ENCODE measurements around the gene RTN4IP1. TPM values are rescaled to one million over a fixed set of nuclear protein-coding genes. Genes with fewer than 3 reads are reported as not detected.

Gene RTN4IP1
- total RNA-seq, 2 donors from 2014 or later = 3.9 to 9.5 TPM

DNA sequence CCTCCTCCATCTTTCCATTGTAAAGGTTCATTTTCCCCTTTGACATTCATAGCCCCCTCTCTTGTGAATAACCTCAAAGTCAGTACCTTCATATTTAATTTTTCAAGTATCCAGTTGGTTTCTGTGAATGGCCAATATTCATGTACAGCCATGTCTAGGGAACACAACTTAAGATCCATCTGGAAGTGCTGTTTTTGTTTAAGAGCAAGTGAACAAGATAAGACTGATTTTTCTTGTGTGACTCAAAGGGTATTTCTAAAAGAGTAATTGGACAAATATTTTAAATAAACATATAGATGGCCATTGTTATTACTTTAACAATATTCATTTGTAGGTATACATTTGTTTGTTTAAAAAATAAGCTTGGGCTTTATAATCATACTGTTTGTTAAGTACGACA, 92.9 kb downstream of the RTN4IP1 start:
- no peaks in the 10 kb centered on the region for H3K9me3 Mint-ChIP-seq
- H3K4me3 Mint-ChIP-seq = peak overlapping the region; percentile 67
- peak overlapping the region; percentile 66 for H3K27ac Mint-ChIP-seq
- no peak for ATAC-seq (replicated peaks)
- H3K36me3 Mint-ChIP-seq (ENCODE audit: low read depth) = peaks cover 96% of the 10 kb centered on the region
- H3K4me1 Mint-ChIP-seq = peaks cover 63% of the 10 kb centered on the region
- H3K27me3 Mint-ChIP-seq = no peaks in the 10 kb centered on the region

DNA sequence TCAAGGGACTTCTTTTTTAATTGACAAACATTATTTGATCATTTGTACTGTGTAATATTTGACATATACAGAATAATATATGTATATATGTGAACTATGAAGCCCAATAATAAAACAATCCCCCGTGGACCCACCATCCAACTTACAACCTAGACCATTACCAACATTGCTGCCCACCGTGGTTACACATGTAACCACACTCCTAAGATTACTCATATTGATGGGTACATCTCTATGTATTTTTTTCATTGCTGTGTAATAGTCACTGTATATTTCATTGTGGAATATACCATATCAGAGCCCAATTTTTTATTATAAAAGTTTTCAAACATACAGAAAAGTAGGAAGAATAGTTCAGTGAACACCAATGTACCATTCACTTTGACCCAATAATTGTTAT, 94.3 kb downstream of the RTN4IP1 start:
- H3K9me3 Mint-ChIP-seq = no peaks in the 10 kb centered on the region
- peaks cover 60% of the 10 kb centered on the region for H3K4me1 Mint-ChIP-seq
- H3K4me3 Mint-ChIP-seq = peak overlapping the region; percentile 55
- peak overlapping the region; percentile 73 for H3K27ac Mint-ChIP-seq
- H3K36me3 Mint-ChIP-seq (ENCODE audit: low read depth) = peaks cover 96% of the 10 kb centered on the region
- no peaks in the 10 kb centered on the region for H3K27me3 Mint-ChIP-seq
- ATAC-seq (replicated peaks) = peak; percentile 58

DNA sequence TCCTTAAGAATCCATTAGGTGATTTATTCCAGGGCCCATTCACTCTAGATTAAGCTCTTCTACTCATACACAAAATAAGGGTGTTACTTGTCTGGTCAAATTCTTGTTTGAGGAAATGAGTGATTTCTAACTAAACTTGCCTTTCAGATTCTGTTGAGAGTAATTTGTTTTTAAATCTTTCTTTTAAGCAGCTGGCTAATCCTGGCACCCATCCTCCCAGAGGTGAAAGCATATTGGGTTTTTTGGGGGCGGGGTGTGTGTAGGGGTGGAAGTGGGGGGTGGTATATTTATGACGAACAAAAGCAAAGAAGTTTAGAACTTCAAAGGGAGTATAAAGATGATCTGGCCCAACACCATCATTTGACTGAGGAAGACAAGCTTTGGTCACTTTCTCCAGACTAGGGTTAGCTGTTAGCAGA, 94.7 kb downstream of the RTN4IP1 start:
- Mint-ChIP-seq H3K27me3 (no peaks in the 10 kb centered on the region), H3K36me3 (ENCODE audit: low read depth) (peaks cover 96% of the 10 kb centered on the region), H3K4me1 (peaks cover 55% of the 10 kb centered on the region), H3K4me3 (peak overlapping the region; percentile 55), H3K9me3 (no peaks in the 10 kb centered on the region), H3K27ac (peak overlapping the region; percentile 73)
- ATAC-seq (replicated peaks) = peak; percentile 82

DNA sequence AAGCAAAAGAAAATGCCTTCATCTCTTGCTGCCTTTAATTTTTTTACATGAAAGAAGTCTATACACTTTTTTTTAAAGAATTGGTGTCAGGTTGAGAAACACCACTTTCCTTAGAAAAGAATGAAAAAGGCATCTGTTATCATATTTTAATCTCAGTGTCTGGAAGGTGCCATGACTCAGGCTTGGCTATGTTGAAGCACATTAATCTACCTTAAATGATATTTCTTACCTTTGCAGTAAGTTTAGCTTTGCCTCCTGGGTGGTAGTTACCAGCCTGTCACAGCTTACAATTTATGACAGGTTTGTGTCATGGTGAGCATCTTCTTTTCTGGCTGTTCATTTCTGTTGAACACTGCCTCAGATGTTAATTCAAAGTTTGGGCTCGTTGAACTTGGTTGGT, 95.3 kb downstream of the RTN4IP1 start:
- H3K9me3 Mint-ChIP-seq = no peaks in the 10 kb centered on the region
- H3K27me3 Mint-ChIP-seq = no peaks in the 10 kb centered on the region
- H3K4me1 Mint-ChIP-seq = peaks cover 51% of the 10 kb centered on the region
- peaks cover 96% of the 10 kb centered on the region for H3K36me3 Mint-ChIP-seq (ENCODE audit: low read depth)
- no peak for ATAC-seq (replicated peaks)
- peak overlapping the region; percentile 55 for H3K4me3 Mint-ChIP-seq
- peak overlapping the region; percentile 73 for H3K27ac Mint-ChIP-seq

DNA sequence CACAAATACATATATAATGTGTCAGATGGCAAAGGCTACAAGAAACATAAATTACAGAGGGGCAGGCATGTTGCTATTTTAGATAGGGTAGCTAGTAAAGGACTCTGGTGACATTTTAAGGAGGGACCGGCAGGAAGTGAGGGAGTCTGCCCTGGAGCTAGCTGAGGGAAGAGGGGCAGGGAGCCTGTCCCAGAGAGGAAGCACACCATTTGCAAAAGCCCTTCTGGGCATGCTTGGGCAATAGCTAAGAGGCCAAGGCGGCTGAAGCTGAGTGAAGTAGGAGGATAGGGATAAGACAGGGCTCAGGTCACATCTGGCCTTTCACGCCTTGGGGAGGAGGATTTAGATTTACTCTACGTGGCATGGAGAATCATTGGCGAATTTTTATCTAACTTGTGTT, 96.2 kb downstream of the RTN4IP1 start:
- Mint-ChIP-seq H3K9me3 (no peaks in the 10 kb centered on the region), H3K36me3 (ENCODE audit: low read depth) (peaks cover 96% of the 10 kb centered on the region), H3K27ac (peak overlapping the region; percentile 73), H3K4me3 (peak overlapping the region; percentile 55), H3K4me1 (peaks cover 54% of the 10 kb centered on the region), H3K27me3 (no peaks in the 10 kb centered on the region)
- ATAC-seq (replicated peaks) = no peak

DNA sequence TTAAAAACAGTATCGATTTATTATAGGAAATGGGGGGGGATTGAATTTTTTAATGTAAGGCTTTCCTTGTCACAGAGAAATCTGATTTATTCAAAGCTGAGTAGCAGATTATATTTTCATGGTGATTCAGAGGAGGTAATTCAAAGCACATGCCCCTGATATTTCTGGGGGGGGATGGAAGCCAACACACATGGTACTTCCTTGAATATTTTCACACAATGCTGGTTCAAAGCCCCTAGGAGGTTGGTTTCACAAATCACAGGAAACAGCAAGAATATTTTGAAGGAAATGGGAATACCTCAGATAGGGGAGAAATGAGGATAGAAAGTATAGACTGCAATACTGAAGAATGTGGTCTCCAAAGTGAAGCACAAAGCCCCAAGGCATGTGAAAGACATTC, 98.8 kb downstream of the RTN4IP1 start:
- no peaks in the 10 kb centered on the region for H3K27me3 Mint-ChIP-seq
- peaks cover 99% of the 10 kb centered on the region for H3K36me3 Mint-ChIP-seq (ENCODE audit: low read depth)
- no peak overlapping the region for H3K27ac Mint-ChIP-seq
- no peak overlapping the region for H3K4me3 Mint-ChIP-seq
- no peaks in the 10 kb centered on the region for H3K9me3 Mint-ChIP-seq
- ATAC-seq (replicated peaks) = no peak
- peaks cover 48% of the 10 kb centered on the region for H3K4me1 Mint-ChIP-seq

DNA sequence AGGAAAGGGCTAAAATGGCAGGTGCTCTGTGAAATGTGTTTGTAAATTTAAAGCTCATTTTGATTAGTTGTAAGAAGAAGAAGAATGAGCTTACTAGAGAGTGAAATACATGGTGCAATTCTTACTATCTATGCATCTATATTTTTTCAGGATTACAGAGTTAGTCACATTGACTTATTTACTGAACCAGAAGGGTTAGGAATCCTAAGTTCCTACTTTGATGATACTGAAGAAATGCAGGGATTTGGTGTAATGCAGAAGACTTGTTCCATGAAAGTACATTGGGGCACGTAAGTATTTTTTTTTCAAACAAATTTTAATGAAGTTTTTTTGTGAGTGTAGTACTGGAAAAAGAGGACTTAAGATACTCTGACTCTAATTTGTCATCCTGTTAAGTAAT, 99.3 kb downstream of the RTN4IP1 start:
- Mint-ChIP-seq H3K27me3 (no peaks in the 10 kb centered on the region), H3K9me3 (no peaks in the 10 kb centered on the region), H3K36me3 (ENCODE audit: low read depth) (peaks cover 99% of the 10 kb centered on the region), H3K4me3 (no peak overlapping the region), H3K4me1 (peaks cover 50% of the 10 kb centered on the region), H3K27ac (no peak overlapping the region)
- no peak for ATAC-seq (replicated peaks)

DNA sequence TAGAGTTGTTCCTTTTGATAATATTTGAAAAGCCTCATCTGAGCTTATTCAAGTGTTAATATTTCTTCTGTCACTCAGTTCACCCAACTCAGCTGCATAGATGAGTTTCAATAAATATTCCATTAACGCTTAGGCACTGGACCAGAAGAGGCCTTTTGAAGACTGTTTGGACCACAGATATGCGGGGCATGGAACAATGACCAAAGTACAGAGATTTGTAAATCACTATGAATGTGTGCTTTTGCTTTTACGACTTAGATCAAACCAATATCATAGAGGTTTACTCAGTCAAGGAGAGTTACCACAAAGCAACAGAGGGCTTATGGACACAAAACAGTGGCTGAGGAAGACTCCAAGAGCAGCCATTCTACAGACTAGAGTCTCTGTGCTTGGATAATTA, 99.9 kb downstream of the RTN4IP1 start:
- no peaks in the 10 kb centered on the region for H3K9me3 Mint-ChIP-seq
- peaks cover 49% of the 10 kb centered on the region for H3K4me1 Mint-ChIP-seq
- peak overlapping the region; percentile 17 for H3K4me3 Mint-ChIP-seq
- H3K27ac Mint-ChIP-seq = no peak overlapping the region
- H3K27me3 Mint-ChIP-seq = no peaks in the 10 kb centered on the region
- peaks cover 98% of the 10 kb centered on the region for H3K36me3 Mint-ChIP-seq (ENCODE audit: low read depth)
- no peak for ATAC-seq (replicated peaks)

DNA sequence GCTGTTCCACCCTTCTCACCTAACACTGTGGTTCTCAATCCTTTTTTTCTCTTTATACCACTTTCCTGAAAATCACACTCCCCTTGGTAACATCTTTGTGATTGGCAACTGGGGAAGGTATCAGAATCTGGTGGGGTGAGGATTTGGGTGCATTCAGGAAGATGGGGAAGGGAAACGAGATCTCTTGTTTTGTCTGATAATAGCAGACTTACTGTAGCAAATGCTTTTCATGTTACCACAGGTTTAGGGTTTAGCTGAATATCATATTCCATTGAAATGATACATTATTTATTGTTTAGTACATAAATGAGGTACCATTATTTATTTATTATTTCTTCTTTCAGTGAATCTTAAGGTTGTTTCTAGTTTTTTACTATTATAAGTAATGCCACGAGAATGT, 100.8 kb downstream of the RTN4IP1 start:
- no peak for ATAC-seq (replicated peaks)

DNA sequence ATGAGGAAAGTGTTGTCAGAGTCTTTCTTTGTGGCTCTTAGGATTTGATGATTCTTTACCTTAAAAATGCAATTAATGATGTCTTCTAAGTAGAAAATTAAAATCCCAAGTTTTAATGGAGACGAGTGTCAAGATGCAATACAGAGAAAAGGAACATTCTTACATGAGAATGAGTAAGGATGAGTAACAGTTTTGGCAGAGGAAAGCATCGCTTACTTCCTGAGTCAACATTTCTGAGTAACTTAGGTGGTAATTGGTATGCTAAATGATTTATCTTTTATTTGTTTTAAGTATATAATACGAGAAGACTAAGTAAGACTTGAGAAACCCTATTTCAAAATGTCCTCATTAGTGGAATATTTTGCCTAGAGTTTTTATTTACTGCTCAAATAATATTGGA, 101.3 kb downstream of the RTN4IP1 start:
- H3K27me3 Mint-ChIP-seq = no peaks in the 10 kb centered on the region
- peak overlapping the region; percentile 70 for H3K27ac Mint-ChIP-seq
- no peaks in the 10 kb centered on the region for H3K9me3 Mint-ChIP-seq
- peak overlapping the region; percentile 59 for H3K4me3 Mint-ChIP-seq
- H3K36me3 Mint-ChIP-seq (ENCODE audit: low read depth) = peaks cover 90% of the 10 kb centered on the region
- peak; percentile 79 for ATAC-seq (replicated peaks)
- H3K4me1 Mint-ChIP-seq = peaks cover 35% of the 10 kb centered on the region

More for the DNA sequence above, 100.8 kb downstream of the RTN4IP1 start:
- Mint-ChIP-seq H3K4me1 (peaks cover 41% of the 10 kb centered on the region), H3K27ac (peak overlapping the region; percentile 70), H3K27me3 (no peaks in the 10 kb centered on the region), H3K4me3 (peak overlapping the region; percentile 59), H3K9me3 (no peaks in the 10 kb centered on the region), H3K36me3 (ENCODE audit: low read depth) (peaks cover 92% of the 10 kb centered on the region)

DNA sequence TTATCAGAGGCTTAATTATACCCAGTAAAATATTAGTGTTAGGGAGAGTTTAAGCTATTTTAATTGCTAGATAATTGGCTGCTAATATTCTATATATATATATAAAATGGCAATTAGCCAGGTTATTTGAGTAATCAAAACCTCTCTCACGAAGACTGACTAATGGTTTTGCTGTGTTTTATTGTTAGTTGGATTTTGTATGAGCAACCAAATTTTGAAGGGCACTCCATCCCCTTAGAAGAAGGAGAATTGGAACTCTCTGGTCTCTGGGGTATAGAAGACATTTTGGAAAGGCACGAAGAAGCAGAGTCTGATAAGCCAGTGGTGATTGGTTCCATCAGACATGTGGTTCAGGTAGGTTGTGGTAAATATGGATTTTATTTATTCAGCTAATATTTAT, 102.2 kb downstream of the RTN4IP1 start:
- H3K36me3 Mint-ChIP-seq (ENCODE audit: low read depth) = peaks cover 87% of the 10 kb centered on the region
- H3K4me1 Mint-ChIP-seq = peaks cover 30% of the 10 kb centered on the region
- no peaks in the 10 kb centered on the region for H3K9me3 Mint-ChIP-seq
- H3K27me3 Mint-ChIP-seq = no peaks in the 10 kb centered on the region
- peak overlapping the region; percentile 70 for H3K27ac Mint-ChIP-seq
- no peak for ATAC-seq (replicated peaks)
- H3K4me3 Mint-ChIP-seq = peak overlapping the region; percentile 59

DNA sequence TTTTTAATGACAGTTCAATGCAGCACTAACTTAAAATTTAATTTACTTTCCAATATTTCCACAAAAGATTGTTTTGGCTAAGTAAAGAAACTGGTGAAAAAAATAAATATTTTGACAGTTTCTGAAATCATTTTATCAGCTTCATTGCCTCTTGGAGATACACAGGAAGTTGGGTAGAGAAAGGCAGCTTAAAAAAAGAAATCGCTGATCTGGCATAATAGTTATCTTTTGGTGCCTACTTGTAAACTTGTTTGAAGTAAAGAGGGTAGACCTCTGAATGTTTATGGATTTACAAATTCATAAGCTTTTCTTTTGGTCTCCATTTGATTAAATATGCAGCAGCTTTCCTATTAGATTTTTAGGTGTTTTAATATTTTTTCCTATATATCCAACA, 103.4 kb downstream of the RTN4IP1 start:
- H3K36me3 Mint-ChIP-seq (ENCODE audit: low read depth) = peaks cover 86% of the 10 kb centered on the region
- peak overlapping the region; percentile 93 for H3K27ac Mint-ChIP-seq
- peak overlapping the region; percentile 84 for H3K4me3 Mint-ChIP-seq
- no peaks in the 10 kb centered on the region for H3K9me3 Mint-ChIP-seq
- H3K27me3 Mint-ChIP-seq = no peaks in the 10 kb centered on the region
- ATAC-seq (replicated peaks) = no peak
- peaks cover 36% of the 10 kb centered on the region for H3K4me1 Mint-ChIP-seq

DNA sequence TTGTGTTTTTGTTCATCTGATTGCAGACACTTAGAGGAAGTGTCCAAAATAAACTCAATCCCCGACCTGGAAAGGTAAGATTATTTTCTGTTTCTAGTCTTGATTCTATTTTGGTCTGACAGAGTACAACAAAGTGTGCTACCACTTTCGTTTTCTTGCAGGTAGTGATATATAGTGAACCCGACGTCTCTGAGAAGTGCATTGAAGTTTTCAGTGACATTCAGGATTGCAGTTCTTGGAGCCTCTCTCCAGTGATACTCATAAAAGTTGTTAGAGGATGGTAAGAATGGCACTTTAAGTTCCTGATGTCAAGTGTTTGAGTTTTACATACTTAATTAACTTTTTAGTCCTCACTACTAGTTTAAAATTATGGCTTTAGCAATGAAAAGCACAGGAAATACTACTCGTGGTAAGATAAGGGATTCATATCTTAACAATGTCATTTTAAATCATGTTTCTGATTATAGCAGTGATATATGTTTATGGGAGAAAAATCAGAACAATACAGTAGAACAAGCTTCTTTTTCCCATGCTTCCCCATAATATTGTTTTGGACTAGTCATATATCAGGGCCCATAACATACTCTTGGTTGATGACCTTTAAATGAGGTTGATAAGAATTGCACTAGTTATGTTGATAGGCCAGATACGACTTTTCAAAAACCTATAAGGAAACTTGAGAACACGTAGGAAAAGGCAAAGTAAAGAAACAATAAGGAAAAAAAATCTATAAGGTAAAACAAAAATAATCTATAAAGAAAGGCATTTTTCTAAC, 104.0 kb downstream of the RTN4IP1 start:
- Mint-ChIP-seq H3K4me1 (peaks cover 38% of the 10 kb centered on the region), H3K27me3 (no peaks in the 10 kb centered on the region), H3K36me3 (ENCODE audit: low read depth) (peaks cover 86% of the 10 kb centered on the region), H3K27ac (peak overlapping the region; percentile 93), H3K9me3 (no peaks in the 10 kb centered on the region), H3K4me3 (peak overlapping the region; percentile 84)
- peak; percentile 16 for ATAC-seq (replicated peaks)

DNA sequence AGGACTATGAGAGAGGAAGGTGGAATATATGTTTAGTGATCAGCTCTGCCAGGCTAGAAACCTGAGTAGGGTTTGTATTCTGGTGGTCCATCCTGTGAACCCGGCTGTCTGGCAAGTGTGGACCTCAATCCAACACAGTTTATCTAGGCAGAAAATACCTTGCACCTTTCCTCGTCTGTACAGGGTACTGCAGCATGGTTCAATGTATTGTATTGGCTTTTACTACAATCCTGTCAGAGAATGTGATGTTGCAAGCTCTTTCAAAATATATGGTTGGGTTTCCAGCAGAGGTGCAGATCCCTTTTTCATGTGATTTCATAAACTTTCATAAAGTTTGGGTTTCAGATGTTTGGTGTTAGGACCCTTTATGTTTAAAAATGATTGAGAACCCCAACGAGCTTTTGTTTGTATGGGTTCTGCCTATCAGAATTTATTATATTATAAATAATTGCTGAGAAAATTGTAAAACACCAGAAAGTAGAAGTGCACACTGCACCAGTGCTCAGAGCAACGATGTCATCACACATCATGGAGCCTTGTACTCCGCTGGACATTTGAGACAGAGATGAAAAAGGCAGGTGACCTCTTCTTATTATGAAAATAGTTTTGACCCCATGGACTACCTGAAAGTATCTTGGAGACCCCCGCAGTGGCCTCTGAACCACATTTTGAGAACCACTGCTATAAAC, 106.6 kb downstream of the RTN4IP1 start:
- ATAC-seq (replicated peaks) = no peak
- H3K27ac Mint-ChIP-seq = peak overlapping the region; percentile 98
- no peaks in the 10 kb centered on the region for H3K27me3 Mint-ChIP-seq
- H3K36me3 Mint-ChIP-seq (ENCODE audit: low read depth) = peaks cover 84% of the 10 kb centered on the region
- H3K4me1 Mint-ChIP-seq = peaks cover 33% of the 10 kb centered on the region
- H3K9me3 Mint-ChIP-seq = no peaks in the 10 kb centered on the region
- peak overlapping the region; percentile 84 for H3K4me3 Mint-ChIP-seq
